Measurements from ENCODE around the gene STRADB.
"Not testable (repeated sequence)": the region's sequence is repeated elsewhere in the genome, so short reads cannot be mapped to it uniquely, and the experiment has no call there.

STRADB gene

GRCh38 chr2:201470821-201471731 lies 19.5 kb downstream of the STRADB start:
- no peak for DNase-seq (ENCODE audit: low read depth)
- H3K4me3 ChIP-seq (ENCODE audit: low read depth, low read length), result no peak overlapping the region
- TF ChIP-seq CTCF (IDR thresholded peaks at IDR 0.05; ENCODE audit: low read depth, low read length) (no peak), MYC (IDR thresholded peaks at IDR 0.05; ENCODE audit: low read depth, low read length) (no peak), POLR2A (IDR thresholded peaks at IDR 0.05; ENCODE audit: extremely low read depth, insufficient read length) (no peak)
- TF ChIP-seq, protein P1, sequence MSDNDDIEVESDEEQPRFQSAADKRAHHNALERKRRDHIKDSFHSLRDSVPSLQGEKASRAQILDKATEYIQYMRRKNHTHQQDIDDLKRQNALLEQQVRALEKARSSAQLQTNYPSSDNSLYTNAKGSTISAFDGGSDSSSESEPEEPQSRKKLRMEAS (IDR thresholded peaks at IDR 0.05; ENCODE audit: low read depth, low read length), result no peak

DNA sequence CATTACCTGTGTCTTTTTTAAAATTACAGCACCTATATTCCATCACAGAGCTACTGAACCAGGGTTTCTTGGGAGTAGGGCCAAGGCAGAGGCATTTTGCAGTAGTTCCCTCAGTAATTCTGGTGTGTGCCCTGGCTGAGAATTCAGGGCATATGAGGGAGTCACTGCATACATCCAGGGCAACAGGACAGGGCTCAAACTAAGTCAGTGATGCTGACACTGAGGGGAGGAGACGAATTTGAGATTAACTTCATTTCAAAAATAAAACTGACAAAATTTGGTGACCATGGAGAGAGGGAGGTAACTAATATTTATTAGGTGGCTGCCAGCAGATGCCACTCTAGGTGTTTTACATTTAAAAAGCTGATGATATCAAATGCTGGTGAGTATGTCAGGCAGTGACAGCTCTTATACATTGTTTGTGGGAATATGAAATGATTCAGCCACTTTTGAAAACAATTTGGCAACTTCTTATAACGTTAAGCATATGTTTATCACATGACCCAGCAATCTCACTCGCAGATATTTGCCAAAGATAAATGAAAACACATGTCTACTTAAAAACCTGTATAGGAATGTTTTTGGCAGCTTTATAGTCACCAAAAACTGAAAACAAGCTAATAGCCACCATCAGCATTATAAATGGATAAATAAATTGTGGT lies 20.3 kb downstream of the STRADB start:
- H3K4me3 ChIP-seq (ENCODE audit: low read depth, low read length), result no peak overlapping the region
- TF ChIP-seq POLR2A (IDR thresholded peaks at IDR 0.05; ENCODE audit: extremely low read depth, insufficient read length), result no peak
- no peak for TF ChIP-seq CTCF (IDR thresholded peaks at IDR 0.05; ENCODE audit: low read depth, low read length)
- TF ChIP-seq MYC (IDR thresholded peaks at IDR 0.05; ENCODE audit: low read depth, low read length), result no peak
- TF ChIP-seq, protein P1 (IDR thresholded peaks at IDR 0.05; ENCODE audit: low read depth, low read length), result no peak
- DNase-seq (ENCODE audit: low read depth), result no peak

GRCh38 chr2:201472411-201472810 lies 20.9 kb downstream of the STRADB start:
- no peak overlapping the region for H3K4me3 ChIP-seq (ENCODE audit: low read depth, low read length)
- TF ChIP-seq, protein P1 (IDR thresholded peaks at IDR 0.05; ENCODE audit: low read depth, low read length), result no peak
- TF ChIP-seq POLR2A (IDR thresholded peaks at IDR 0.05; ENCODE audit: extremely low read depth, insufficient read length), result no peak
- TF ChIP-seq CTCF (IDR thresholded peaks at IDR 0.05; ENCODE audit: low read depth, low read length), result no peak
- no peak for TF ChIP-seq MYC (IDR thresholded peaks at IDR 0.05; ENCODE audit: low read depth, low read length)
- no peak for DNase-seq (ENCODE audit: low read depth)

GRCh38 chr2:201482543-201482942 lies 31.0 kb downstream of the STRADB start:
- no peak for TF ChIP-seq MYC (IDR thresholded peaks at IDR 0.05; ENCODE audit: low read depth, low read length)
- DNase-seq (ENCODE audit: low read depth), result no peak
- H3K4me3 ChIP-seq (ENCODE audit: low read depth, low read length), result no peak overlapping the region

DNA sequence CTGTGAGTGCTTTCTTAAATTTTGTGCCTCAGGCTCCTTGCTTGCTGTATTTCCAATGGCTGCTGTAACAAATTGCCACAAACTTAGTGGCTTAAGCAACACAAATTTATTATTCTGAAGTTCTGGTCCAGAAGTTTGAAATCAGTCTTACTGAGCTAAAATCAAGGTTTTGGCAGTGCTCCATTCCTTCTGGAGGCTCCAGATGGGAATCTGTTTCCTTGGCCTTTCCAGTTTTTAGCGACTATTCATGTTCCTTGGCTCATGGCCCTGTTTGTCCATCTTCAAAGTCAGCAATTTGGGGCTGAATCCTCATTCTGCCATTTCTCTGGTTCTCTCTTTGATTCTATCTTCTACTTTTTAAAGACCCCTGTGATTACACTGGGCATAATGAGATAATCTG lies 31.8 kb downstream of the STRADB start:
- H3K4me3 ChIP-seq (ENCODE audit: low read depth, low read length), result no peak overlapping the region
- DNase-seq (ENCODE audit: low read depth), result no peak
- TF ChIP-seq MYC (IDR thresholded peaks at IDR 0.05; ENCODE audit: low read depth, low read length), result no peak
- TF ChIP-seq, protein P1 (IDR thresholded peaks at IDR 0.05; ENCODE audit: low read depth, low read length), result no peak
- no peak for TF ChIP-seq POLR2A (IDR thresholded peaks at IDR 0.05; ENCODE audit: extremely low read depth, insufficient read length)
- no peak for TF ChIP-seq CTCF (IDR thresholded peaks at IDR 0.05; ENCODE audit: low read depth, low read length)

GRCh38 chr2:201483758-201484157 lies 32.2 kb downstream of the STRADB start:
- not testable (repeated sequence) for DNase-seq (ENCODE audit: low read depth); H3K4me3 ChIP-seq (ENCODE audit: low read depth, low read length)
